Motor neuron (in vitro differentiated cells): ENCODE results near the gene NOL4L. TPM values are rescaled to one million over a fixed set of nuclear protein-coding genes. Genes with fewer than 3 reads are reported as not detected.

Experiments
- ATAC-seq, 8 experiments: fragments of 200-7000 bp; cut with Tn5 transposase; replicated peaks in 6 of 8; 2 replicates each; pipeline ENCODE4 v1.8.0; 2021; ENCODE audit warnings: mild to moderate bottlenecking in 8 of 8, moderate library complexity in 8 of 8
- H3K27ac ChIP-seq, 2 donors: fragments of 250-450 bp; sonication (Bioruptor Pico); 2 replicates each; pipeline ENCODE4 v1.9.0; 2021; ENCODE audit warnings: antibody characterized with exemption in 2 of 2, mild to moderate bottlenecking in 2 of 2, moderate library complexity in 1 of 2
- H3K4me1 ChIP-seq, 2 donors: fragments of 250-450 bp; sonication (Bioruptor Pico); replicated peaks in 1 of 2; 2 replicates each; pipeline ENCODE4 v1.6.1; 2021; ENCODE audit warnings: antibody characterized with exemption in 2 of 2, mild to moderate bottlenecking in 2 of 2, moderate library complexity in 1 of 2
- H3K4me3 ChIP-seq, 5 donors: fragments of 250-450 bp; sonication (Bioruptor Pico); 2 replicates each; pipeline ENCODE4 v1.9.0; 2021; ENCODE audit warnings: antibody characterized with exemption in 5 of 5, mild to moderate bottlenecking in 5 of 5, moderate library complexity in 4 of 5
- WGBS, 10 experiments: fragments of 450-650 bp; shearing (Covaris generic); methylation state at CpG; one replicate each; pipeline ENCODE4 v1.0.0; 2022; 5-methylcytosine and 5-hydroxymethylcytosine counted together
- in situ Hi-C, 9 experiments: fragments of 400-800 bp; cut with MboI; loops; one replicate each; pipeline ENCODE4 v1.15.0; 2021; ENCODE audit warnings: low sequenced_read_pairs in 9 of 9, low pct_unique_long_range_greater_than_20kb in 2 of 9; ENCODE audit not compliant: unreplicated experiment in 9 of 9
- total RNA-seq, 8 experiments: library from RNA; unstranded; fragments of 300-600 nt; gene quantifications; 2 replicates each; pipeline versions ENCODE4 v1.2.3 to v1.2.4, GENCODE V29; 2022

The NOL4L gene
- total RNA-seq, 8 experiments from 2014 or later = 9.1 to 34.6 (median 20.4) TPM

GRCh38 chr20:32623667-32624157, 38.6 kb upstream of the NOL4L start:
- in situ Hi-C loops = no loop called here
- WGBS, 10 experiments = 0 to 83% (median 48%) methylated on average over 2 to 7 of the region's 18 CpGs; no CpG with 5 or more reads in 4 of the 10 experiments

GRCh38 chr20:32622585-32623468, 37.7 kb upstream of the NOL4L start:
- 34 to 100% (median 86%) methylated on average over 1 to 4 of the region's 21 CpGs for WGBS, 10 experiments
- no peak for ATAC-seq
- in situ Hi-C loops = no loop called here
- Histone ChIP-seq H3K4me1 (peaks cover 19 to 21% of the 10 kb centered on the region in 2 donors), H3K4me3 (no peak overlapping the region), H3K27ac (no peak overlapping the region)

More at GRCh38 chr20:32623667-32624157, 38.6 kb upstream of the NOL4L start:
- no peak for ATAC-seq
- H3K4me3 ChIP-seq = no peak overlapping the region
- peaks cover 28 to 30% of the 10 kb centered on the region in 2 donors for H3K4me1 ChIP-seq
- H3K27ac ChIP-seq = no peak overlapping the region

- WGBS, 10 experiments = 43 to 86% (median 72%) methylated on average over 1 to 16 of the region's 16 CpGs; no CpG with 5 or more reads in 3 of the 10 experiments
- peaks cover 11 to 13% of the 10 kb centered on the region in 2 donors for H3K4me1 ChIP-seq
- H3K27ac ChIP-seq = no peak overlapping the region
- no peak for ATAC-seq
- in situ Hi-C loops = no loop called here
- H3K4me3 ChIP-seq = no peak overlapping the region
Observed at GRCh38 chr20:32621891-32622584, 36.9 kb upstream of the NOL4L start.

GRCh38 chr20:32621071-32621890, 36.1 kb upstream of the NOL4L start:
- in situ Hi-C loops = no loop called here
- Histone ChIP-seq H3K27ac (no peak overlapping the region), H3K4me3 (no peak overlapping the region), H3K4me1 (peaks cover 6 to 8% of the 10 kb centered on the region in 2 donors)
- ATAC-seq = no peak
- 0 to 80% (median 67%) methylated on average over 1 to 3 of the region's 5 CpGs; no CpG with 5 or more reads in 7 of the 10 experiments for WGBS, 10 experiments

GRCh38 chr20:32619586-32619985, 34.5 kb upstream of the NOL4L start:
- in situ Hi-C loops = no loop called here
- WGBS, 10 experiments = 8 to 100% (median 20%) methylated on average over 1 to 8 of the region's 8 CpGs; no CpG with 5 or more reads in 3 of the 10 experiments
- peaks cover 6 to 8% of the 10 kb centered on the region in 2 donors for H3K4me1 ChIP-seq
- no peak overlapping the region for H3K4me3 ChIP-seq
- H3K27ac ChIP-seq = peak overlapping the region in 1 of 2 donors; percentile 35
- ATAC-seq = peak in 4 of 8 experiments; percentile 35 to 58 (median 46)

GRCh38 chr20:32614772-32615171, 29.6 kb upstream of the NOL4L start:
- in situ Hi-C loops = no loop called here
- 90 to 100% (median 100%) methylated on average over 1 to 2 of the region's 2 CpGs; no CpG with 5 or more reads in 7 of the 10 experiments for WGBS, 10 experiments
- ATAC-seq = no peak

GRCh38 chr20:32614303-32614702, 29.2 kb upstream of the NOL4L start:
- Histone ChIP-seq H3K4me3 (no peak overlapping the region), H3K27ac (no peak overlapping the region), H3K4me1 (peaks cover 27 to 31% of the 10 kb centered on the region in 2 donors)
- no peak for ATAC-seq
- WGBS, 10 experiments = 100% methylated on average over 1 of the region's 1 CpG; no CpG with 5 or more reads in 7 of the 10 experiments
- in situ Hi-C loops = no loop called here

More at GRCh38 chr20:32614772-32615171, 29.6 kb upstream of the NOL4L start:
- Histone ChIP-seq H3K27ac (no peak overlapping the region), H3K4me3 (no peak overlapping the region), H3K4me1 (peaks cover 31% of the 10 kb centered on the region in 2 donors)

GRCh38 chr20:32613192-32614053, 28.3 kb upstream of the NOL4L start:
- no peak for ATAC-seq
- no peak overlapping the region for H3K4me3 ChIP-seq
- in situ Hi-C loops = no loop called here

GRCh38 chr20:32612351-32613191, 27.4 kb upstream of the NOL4L start:
- peaks cover 27 to 40% of the 10 kb centered on the region in 2 donors for H3K4me1 ChIP-seq
- H3K27ac ChIP-seq = no peak overlapping the region
- no peak overlapping the region for H3K4me3 ChIP-seq
- 100% methylated on average over 1 of the region's 3 CpGs; no CpG with 5 or more reads in 9 of the 10 experiments for WGBS, 10 experiments
- ATAC-seq = peak in 7 of 8 experiments; percentile 8 to 54 (median 52)
- in situ Hi-C loops = no loop called here

More at GRCh38 chr20:32613192-32614053, 28.3 kb upstream of the NOL4L start:
- WGBS, 10 experiments = 0 to 100% (median 63%) methylated on average over 1 to 3 of the region's 3 CpGs; no CpG with 5 or more reads in 1 of the 10 experiments
- Histone ChIP-seq H3K27ac (no peak overlapping the region), H3K4me1 (peaks cover 27 to 32% of the 10 kb centered on the region in 2 donors)

GRCh38 chr20:32611868-32612267, 26.7 kb upstream of the NOL4L start:
- in situ Hi-C loops = no loop called here
- H3K4me3 ChIP-seq = no peak overlapping the region
- WGBS, 10 experiments = 20 to 100% (median 90%) methylated on average over 1 to 5 of the region's 6 CpGs; no CpG with 5 or more reads in 3 of the 10 experiments
- H3K27ac ChIP-seq = no peak overlapping the region
- peaks cover 27 to 40% of the 10 kb centered on the region in 2 donors for H3K4me1 ChIP-seq
- ATAC-seq = peak in 3 of 8 experiments; percentile 58 to 91 (median 84)

GRCh38 chr20:32611286-32611685, 26.2 kb upstream of the NOL4L start:
- peak in 1 of 8 experiments; percentile 11 for ATAC-seq
- WGBS, 10 experiments = 18 to 100% (median 84%) methylated on average over 1 to 5 of the region's 7 CpGs; no CpG with 5 or more reads in 3 of the 10 experiments
- in situ Hi-C loops = no loop called here
- H3K4me3 ChIP-seq = no peak overlapping the region
- no peak overlapping the region for H3K27ac ChIP-seq
- peaks cover 27 to 40% of the 10 kb centered on the region in 2 donors for H3K4me1 ChIP-seq
